ENCODE measurements around the gene G6PC3. TPM values are rescaled to one million over a fixed set of nuclear protein-coding genes. Genes with fewer than 3 reads are reported as not detected.
"Not testable (repeated sequence)": the region's sequence is repeated elsewhere in the genome, so short reads cannot be mapped to it uniquely, and the experiment has no call there.

G6PC3 gene
- total and polyA plus RNA-seq, 5 experiments from 2014 or later = 15.0 to 31.3 (median 25.5) TPM

DNA sequence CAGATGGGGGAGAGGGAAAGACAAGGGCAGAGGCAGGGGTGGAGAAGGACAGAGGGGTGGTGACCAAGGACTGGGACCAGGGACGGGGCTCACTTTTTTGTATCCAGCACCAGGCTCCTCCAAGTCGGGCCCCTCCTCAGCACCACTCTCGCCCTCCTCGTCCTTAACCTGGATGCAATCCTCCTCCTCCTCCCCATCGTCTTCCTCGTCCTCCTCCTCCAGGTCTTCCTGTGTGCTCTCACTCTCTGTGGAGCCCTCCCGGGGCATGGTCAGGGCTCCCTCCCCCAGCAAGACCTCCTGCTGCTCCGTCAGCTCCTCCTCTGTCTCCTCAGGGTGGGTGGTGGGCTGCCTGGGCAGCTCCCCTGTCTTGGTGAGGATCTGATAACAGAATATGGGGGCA is 16.8 kb downstream of the G6PC3 start:
- no peaks in the 10 kb centered on the region for H3K9me3 Mint-ChIP-seq
- POLR2A ChIA-PET = no interaction called here
- H3K4me3 Mint-ChIP-seq = no peak overlapping the region
- peaks cover 6 to 8% (median 7%) of the 10 kb centered on the region in 4 donors for H3K4me1 Mint-ChIP-seq
- no peaks in the 10 kb centered on the region for H3K27me3 Mint-ChIP-seq
- peaks cover 0 to 54% (median 3%) of the 10 kb centered on the region in 3 donors for H3K36me3 Mint-ChIP-seq
- ATAC-seq (no peak), DNase-seq (no peak)
- peak overlapping the region in 2 of 10 donors; percentile 51 to 52 for H3K27ac Mint-ChIP-seq

DNA sequence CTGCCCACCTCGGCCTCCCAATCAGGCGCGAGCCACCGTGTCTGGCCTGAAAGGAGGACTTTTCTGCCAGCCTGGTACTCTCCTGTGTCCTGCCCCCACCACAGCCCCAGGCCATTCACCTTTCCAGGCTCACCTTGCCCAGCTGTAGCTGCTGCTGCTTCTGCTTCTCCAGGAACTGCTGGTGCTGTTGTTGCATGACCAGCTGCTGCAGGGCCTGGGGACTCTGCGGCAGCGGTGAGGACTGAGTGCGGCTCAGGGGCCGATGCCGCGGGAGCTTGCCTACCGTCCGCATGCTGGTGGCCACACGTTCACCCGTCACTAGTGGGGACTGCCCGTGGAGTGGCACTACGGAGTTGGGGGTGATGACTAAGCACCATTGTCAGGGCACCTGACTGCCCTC is 17.7 kb downstream of the G6PC3 start:
- Mint-ChIP-seq H3K4me1 (peaks cover 6 to 9% (median 7%) of the 10 kb centered on the region in 4 donors), H3K36me3 (peaks cover 0 to 54% (median 3%) of the 10 kb centered on the region in 3 donors), H3K9me3 (no peaks in the 10 kb centered on the region), H3K4me3 (no peak overlapping the region), H3K27me3 (no peaks in the 10 kb centered on the region), H3K27ac (peak overlapping the region in 4 of 10 donors; percentile 22 to 84 (median 58))
- no peak for ATAC-seq
- POLR2A ChIA-PET = interaction anchor here (0.8 kb wide), 1 partner anchor 35 kb away, joined by 3 read pairs; the partner anchor contains the start of gene HDAC5
- no peak for DNase-seq

GRCh38 chr17:44091200-44091997 is 20.9 kb downstream of the G6PC3 start:
- DNase-seq = no peak
- POLR2A ChIA-PET = interaction anchor here (0.8 to 1.1 kb wide), 2 partner anchors 32 to 240 kb away, joined by 3 read pairs; partner anchors contain the start of gene HDAC5
- peaks cover 8 to 19% (median 16%) of the 10 kb centered on the region in 4 donors for H3K4me1 Mint-ChIP-seq
- ATAC-seq = no peak
- H3K9me3 Mint-ChIP-seq = no peaks in the 10 kb centered on the region
- no peaks in the 10 kb centered on the region for H3K27me3 Mint-ChIP-seq
- H3K36me3 Mint-ChIP-seq = peaks cover 0 to 46% (median 3%) of the 10 kb centered on the region in 3 donors
- peak overlapping the region in 1 of 10 donors; percentile 41 for H3K27ac Mint-ChIP-seq
- peak overlapping the region in 1 of 10 donors; percentile 22 for H3K4me3 Mint-ChIP-seq

DNA sequence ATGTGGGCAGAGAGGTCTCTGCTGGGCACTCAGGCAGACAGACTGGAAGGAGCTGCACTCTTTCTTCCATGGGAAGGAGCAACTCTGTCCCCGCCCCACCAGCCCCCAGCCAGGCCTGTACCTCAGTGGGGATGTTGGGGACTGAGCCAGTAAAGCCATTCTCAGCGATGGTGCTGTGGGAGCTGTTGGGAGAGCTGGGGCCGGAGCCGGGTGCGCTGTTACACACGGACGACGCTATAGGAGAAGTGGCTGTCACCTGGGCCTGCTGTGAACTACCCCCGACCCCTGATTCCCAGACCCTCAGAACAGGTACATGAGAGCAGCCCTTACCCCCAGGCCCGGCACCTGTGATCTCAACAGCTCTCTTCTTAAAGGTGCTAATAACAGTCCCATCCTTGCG is 21.5 kb downstream of the G6PC3 start:
- Mint-ChIP-seq H3K36me3 (peaks cover 0 to 46% (median 3%) of the 10 kb centered on the region in 3 donors), H3K4me1 (peaks cover 7 to 19% (median 16%) of the 10 kb centered on the region in 4 donors), H3K27me3 (no peaks in the 10 kb centered on the region), H3K4me3 (no peak overlapping the region), H3K9me3 (no peaks in the 10 kb centered on the region), H3K27ac (peak overlapping the region in 1 of 10 donors; percentile 41)
- DNase-seq (no peak), ATAC-seq (no peak)
- POLR2A ChIA-PET = interaction anchor here (0.6 to 0.8 kb wide), 2 partner anchors 96 to 239 kb away, joined by 3 to 4 read pairs; no protein-coding TSS in a partner anchor

DNA sequence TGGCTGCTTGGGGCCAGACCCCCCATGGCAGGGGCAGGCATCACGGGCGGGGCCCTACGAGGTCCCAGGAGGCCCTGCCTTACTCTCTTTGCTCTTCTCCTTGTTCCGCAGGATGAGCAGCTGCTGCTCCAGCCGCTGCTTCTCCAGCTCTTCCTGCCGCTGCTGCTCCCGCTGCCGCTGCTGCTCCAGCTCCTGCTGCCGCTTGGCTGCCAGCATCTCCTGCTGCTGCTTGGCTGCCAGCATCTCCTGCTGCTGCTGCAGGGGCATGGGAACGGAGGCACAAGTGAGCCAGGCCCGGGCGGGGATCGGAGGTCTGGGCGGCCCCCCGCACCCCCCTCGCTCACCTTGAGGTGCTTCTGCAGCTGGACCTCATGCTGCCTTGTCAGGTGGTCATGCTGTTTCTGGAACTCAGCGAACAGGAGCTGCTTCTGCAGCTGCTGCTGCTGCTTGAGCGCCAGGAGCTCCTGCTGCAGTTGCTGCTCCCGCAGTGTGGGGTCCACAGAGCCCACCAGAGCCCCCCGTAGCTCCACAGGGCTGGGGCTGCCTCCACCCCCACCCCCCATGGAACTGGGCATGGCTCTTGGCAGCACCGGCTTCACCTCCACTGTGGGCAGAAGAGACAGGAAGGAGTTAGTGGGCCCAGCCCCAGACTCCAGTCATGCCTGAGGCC is 22.8 kb downstream of the G6PC3 start:
- no peak overlapping the region for H3K4me3 Mint-ChIP-seq
- ATAC-seq = no peak
- H3K9me3 Mint-ChIP-seq = no peaks in the 10 kb centered on the region
- H3K36me3 Mint-ChIP-seq = peaks cover 0 to 39% (median 3%) of the 10 kb centered on the region in 3 donors
- no peak overlapping the region for H3K27ac Mint-ChIP-seq
- POLR2A ChIA-PET = interaction anchor here (0.6 kb wide), 1 partner anchor 14 kb away, joined by 6 read pairs; no protein-coding TSS in a partner anchor
- no peaks in the 10 kb centered on the region for H3K27me3 Mint-ChIP-seq
- H3K4me1 Mint-ChIP-seq = peaks cover 8 to 20% (median 17%) of the 10 kb centered on the region in 4 donors
- DNase-seq = no peak

DNA sequence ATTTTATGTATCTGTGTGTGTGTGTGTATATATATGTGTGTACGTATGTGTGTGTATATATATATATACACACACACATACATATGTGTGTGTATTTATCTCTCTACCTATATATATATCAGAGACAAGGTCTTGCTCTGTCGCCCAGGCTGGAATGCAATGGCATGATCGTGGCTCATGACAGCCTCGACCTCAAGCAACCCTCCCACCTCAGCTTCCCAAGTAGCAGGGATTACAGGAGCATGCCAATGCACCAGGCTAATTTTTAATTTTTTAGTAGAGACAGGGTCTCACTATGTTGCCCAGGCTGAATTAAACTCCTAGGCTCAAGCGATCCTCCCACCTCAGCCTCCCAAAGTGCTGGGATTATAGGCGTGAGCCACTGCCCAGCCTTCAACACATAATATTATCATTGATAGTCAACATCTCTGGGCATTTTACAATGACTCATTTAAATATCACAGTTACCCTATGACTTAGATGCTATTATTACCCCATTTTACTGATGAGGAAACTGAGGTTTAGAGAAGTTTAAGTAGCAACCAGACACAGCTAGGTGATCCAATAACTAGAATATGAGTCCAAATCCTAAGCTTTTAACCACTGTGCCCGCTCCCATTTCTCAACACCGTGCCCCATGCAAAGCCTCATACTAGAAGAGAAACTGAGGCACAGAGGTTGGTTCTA is 24.3 kb downstream of the G6PC3 start:
- POLR2A ChIA-PET = interaction anchor here (0.7 to 1.1 kb wide), 2 partner anchors 11 to 381 kb away, joined by 3 read pairs; no protein-coding TSS in a partner anchor
- DNase-seq = no peak
- ATAC-seq = no peak
- Mint-ChIP-seq H3K36me3 (peaks cover 0 to 30% (median 3%) of the 10 kb centered on the region in 3 donors), H3K9me3 (no peaks in the 10 kb centered on the region), H3K27ac (peak overlapping the region in 2 of 10 donors; percentile 27 to 48), H3K4me3 (no peak overlapping the region), H3K27me3 (no peaks in the 10 kb centered on the region), H3K4me1 (peaks cover 9 to 18% (median 16%) of the 10 kb centered on the region in 4 donors)

DNA sequence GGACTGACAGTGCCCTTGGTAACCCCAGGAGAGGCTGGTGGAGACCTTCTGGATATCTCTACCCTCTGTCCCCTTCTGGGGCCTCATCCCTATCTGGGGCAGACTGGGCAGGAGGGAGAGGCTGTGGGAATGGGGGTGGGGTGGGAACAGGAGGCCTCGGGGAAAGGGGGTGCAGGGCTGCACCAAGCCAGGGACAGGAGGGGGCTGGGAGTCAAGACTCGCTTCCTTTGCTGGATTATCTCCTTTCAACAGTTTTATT is 24.8 kb downstream of the G6PC3 start:
- Mint-ChIP-seq H3K27ac (peak overlapping the region in 4 of 10 donors; percentile 27 to 48 (median 43)), H3K4me3 (no peak overlapping the region), H3K27me3 (no peaks in the 10 kb centered on the region), H3K9me3 (no peaks in the 10 kb centered on the region), H3K4me1 (peaks cover 9 to 21% (median 16%) of the 10 kb centered on the region in 4 donors), H3K36me3 (peaks cover 0 to 32% (median 3%) of the 10 kb centered on the region in 3 donors)
- POLR2A ChIA-PET = interaction anchor here (1.1 kb wide), 1 partner anchor 12 kb away, joined by 3 read pairs; no protein-coding TSS in a partner anchor
- no peak for DNase-seq
- ATAC-seq = no peak

GRCh38 chr17:44095647-44096496 is 25.3 kb downstream of the G6PC3 start:
- Mint-ChIP-seq H3K36me3 (peaks cover 0 to 26% (median 3%) of the 10 kb centered on the region in 3 donors), H3K9me3 (no peaks in the 10 kb centered on the region), H3K27ac (peak overlapping the region in 7 of 10 donors; percentile 28 to 68 (median 46)), H3K27me3 (no peaks in the 10 kb centered on the region), H3K4me3 (peak overlapping the region in 2 of 10 donors; percentile 10 to 49), H3K4me1 (peaks cover 9 to 21% (median 16%) of the 10 kb centered on the region in 4 donors)
- POLR2A ChIA-PET = interaction anchor here (1.1 kb wide), 1 partner anchor 12 kb away, joined by 3 read pairs; no protein-coding TSS in a partner anchor
- ATAC-seq (peak; percentile 15), DNase-seq (no peak)

- H3K27me3 Mint-ChIP-seq = no peaks in the 10 kb centered on the region
- peaks cover 11 to 21% (median 16%) of the 10 kb centered on the region in 4 donors for H3K4me1 Mint-ChIP-seq
- no peaks in the 10 kb centered on the region for H3K9me3 Mint-ChIP-seq
- peaks cover 0 to 17% (median 0%) of the 10 kb centered on the region in 3 donors for H3K36me3 Mint-ChIP-seq
- no peak for ATAC-seq
- POLR2A ChIA-PET = no interaction called here
- DNase-seq = no peak
- no peak overlapping the region for H3K4me3 Mint-ChIP-seq
- H3K27ac Mint-ChIP-seq = no peak overlapping the region
Observed at GRCh38 chr17:44097110-44097958, 26.8 kb downstream of the G6PC3 start.

- Mint-ChIP-seq H3K36me3 (peaks cover 0 to 23% (median 2%) of the 10 kb centered on the region in 3 donors), H3K27ac (peak overlapping the region in 1 of 10 donors; percentile 38), H3K4me1 (peaks cover 3 to 19% (median 16%) of the 10 kb centered on the region in 4 donors)
- POLR2A ChIA-PET = interaction anchor here (0.7 to 1.2 kb wide), 2 partner anchors 115 to 118 kb away, joined by 3 to 4 read pairs; partner anchors contain the start of gene UBTF
- H3K9me3 Mint-ChIP-seq, H3K27me3 Mint-ChIP-seq, DNase-seq, ATAC-seq, H3K4me3 Mint-ChIP-seq: not testable (repeated sequence)
Observed at GRCh38 chr17:44101858-44102257, 31.3 kb downstream of the G6PC3 start.

Data from naive thymus-derived CD8-positive, alpha-beta T cell (primary cell).